SU-DHL-6 (cell line): ENCODE measurements around the gene ALDH16A1.

Experiments used
- H2AFZ ChIP-seq: fragments of 200-600 bp; sonication (generic); 2 replicates; pipeline ENCODE4 v1.6.1; 2014; ENCODE audit warnings: low read depth, mild to moderate bottlenecking, moderate library complexity, mixed read lengths, antibody characterized with exemption, low read length; ENCODE audit not compliant: severe bottlenecking
- H3F3A ChIP-seq: fragments of 200-600 bp; shearing (Covaris generic); 2 replicates; pipeline ENCODE4 v1.6.0; 2016; ENCODE audit warnings: antibody characterized with exemption, mild to moderate bottlenecking; ENCODE audit not compliant: insufficient read depth
- H3K27ac ChIP-seq: fragments of 200-600 bp; sonication (generic); 2 replicates; pipeline ENCODE4 v1.5.1; 2016; ENCODE audit warnings: low read depth, mild to moderate bottlenecking, low read length, moderate library complexity, mixed read lengths
- H3K27me3 ChIP-seq: fragments of 200-600 bp; sonication (generic), shearing (Covaris generic); 2 replicates; pipeline ENCODE4 v1.6.0; 2014; ENCODE audit warnings: mild to moderate bottlenecking, low read length
- H3K36me3 ChIP-seq: fragments of 200-600 bp; sonication (generic); 2 replicates; pipeline ENCODE4 v1.6.1; 2014; ENCODE audit warnings: mild to moderate bottlenecking, low read length, mixed read lengths
- H3K4me2 ChIP-seq: fragments of 300-600, 200-600 bp; shearing (Covaris generic), sonication (generic); 2 replicates; pipeline ENCODE4 v1.6.0; 2014; ENCODE audit warnings: low read length, low read depth, mild to moderate bottlenecking; ENCODE audit not compliant: poor library complexity, severe bottlenecking
- H3K4me3 ChIP-seq: fragments of 200-600 bp; sonication (generic); 2 replicates; pipeline ENCODE4 v1.5.1; 2014; ENCODE audit warnings: antibody characterized with exemption, low read length, mild to moderate bottlenecking, mixed read lengths; ENCODE audit not compliant: insufficient read depth, poor library complexity, severe bottlenecking
- H3K79me2 ChIP-seq: fragments of 200-600 bp; sonication (generic); 2 replicates; pipeline ENCODE4 v1.6.1; 2014; ENCODE audit warnings: mild to moderate bottlenecking, low read length, moderate library complexity; ENCODE audit not compliant: insufficient read depth
- H3K9ac ChIP-seq: fragments of 200-600 bp; sonication (generic); 2 replicates; pipeline ENCODE4 v1.7.0; 2014; ENCODE audit warnings: mild to moderate bottlenecking, low read length
- H3K9me2 ChIP-seq: fragments of 200-600 bp; sonication (generic); replicated peaks from 2 replicates; pipeline ENCODE4 v1.6.1; 2014; ENCODE audit warnings: low read length; ENCODE audit not compliant: insufficient read depth
- H3K9me3 ChIP-seq: fragments of 200-600 bp; sonication (generic); 2 replicates; pipeline ENCODE4 v1.6.1; 2014; ENCODE audit warnings: low read length, mixed read lengths; ENCODE audit not compliant: insufficient read depth
- H4K20me1 ChIP-seq: fragments of 200-600 bp; sonication (generic); 2 replicates; pipeline ENCODE4 v1.6.1; 2014; ENCODE audit warnings: low read depth, mild to moderate bottlenecking, antibody characterized with exemption, low read length, moderate library complexity, mixed read lengths
- CTCF ChIP-seq: fragments of 200-600 bp; sonication (generic); IDR thresholded peaks from one replicate; pipeline ENCODE4 v1.5.1; 2017; ENCODE audit warnings: antibody characterized with exemption, mild to moderate bottlenecking, low read length, moderate library complexity; ENCODE audit not compliant: insufficient read depth, poor library complexity, severe bottlenecking
- EZH2phosphoT487 ChIP-seq: fragments of 200-600 bp; sonication (generic), shearing (Covaris generic); conservative IDR thresholded peaks from 2 replicates; pipeline ENCODE4 v1.6.1; 2018; ENCODE audit warnings: mild to moderate bottlenecking, antibody characterized with exemption, low read length, moderate library complexity, mixed read lengths

The ALDH16A1 gene

GRCh38 chr19:49492573-49493405 is 39.8 kb downstream of the ALDH16A1 start:
- Histone ChIP-seq H3K4me3 (no peak overlapping the region), H3K9me2 (no peaks in the 10 kb centered on the region), H3K27ac (peak overlapping the region; percentile 24), H3K27me3 (no peaks in the 10 kb centered on the region), H3F3A (peaks cover 85% of the 10 kb centered on the region), H3K4me2 (no peak overlapping the region), H3K36me3 (peaks cover 42% of the 10 kb centered on the region), H3K9me3 (no peaks in the 10 kb centered on the region), H4K20me1 (peaks cover 2% of the 10 kb centered on the region; the same call in 1 of the 2 replicates), H2AFZ (no peak overlapping the region), H3K9ac (no peak overlapping the region), H3K79me2 (peaks cover 37% of the 10 kb centered on the region)
- no peak for TF ChIP-seq EZH2phosphoT487
- TF ChIP-seq CTCF = no peak

GRCh38 chr19:49496574-49497008 is 43.6 kb downstream of the ALDH16A1 start:
- Histone ChIP-seq H3K4me2 (peak overlapping the region; percentile 83), H3K27ac (peak overlapping the region; percentile 74), H3K79me2 (peaks cover 8% of the 10 kb centered on the region), H3K27me3 (no peaks in the 10 kb centered on the region), H3K36me3 (peaks cover 24% of the 10 kb centered on the region), H3K4me3 (peak overlapping the region; percentile 96), H2AFZ (no peak overlapping the region), H3K9me3 (no peaks in the 10 kb centered on the region), H3K9me2 (no peaks in the 10 kb centered on the region), H3F3A (peaks cover 80% of the 10 kb centered on the region), H4K20me1 (peaks cover 14% of the 10 kb centered on the region; the same call in 1 of the 2 replicates), H3K9ac (peak overlapping the region; percentile 99)
- no peak for TF ChIP-seq EZH2phosphoT487
- no peak for TF ChIP-seq CTCF

GRCh38 chr19:49497047-49497788 is 44.2 kb downstream of the ALDH16A1 start:
- H3K27me3 ChIP-seq = no peaks in the 10 kb centered on the region
- H3K9me3 ChIP-seq = no peaks in the 10 kb centered on the region
- peaks cover 24% of the 10 kb centered on the region for H3K36me3 ChIP-seq
- H2AFZ ChIP-seq = no peak overlapping the region
- H3F3A ChIP-seq = peaks cover 77% of the 10 kb centered on the region
- H3K4me3 ChIP-seq = peak overlapping the region; percentile 96
- peak overlapping the region; percentile 74 for H3K27ac ChIP-seq
- no peak for TF ChIP-seq EZH2phosphoT487
- TF ChIP-seq CTCF = no peak
- H3K9ac ChIP-seq = peak overlapping the region; percentile 99
- H3K4me2 ChIP-seq = peak overlapping the region; percentile 83
- H4K20me1 ChIP-seq = peaks cover 14% of the 10 kb centered on the region; the same call in 1 of the 2 replicates
- no peaks in the 10 kb centered on the region for H3K9me2 ChIP-seq
- peaks cover 8% of the 10 kb centered on the region for H3K79me2 ChIP-seq
